LNCAP (cell line): ENCODE data around the gene MCUR1.

ENCODE experiments used
- TF ChIP-seq, protein P1 (sequence below): fragments of 450-650 bp; IDR thresholded peaks from 2 replicates; pipeline ENCODE4 v1.5.1; 2017; ENCODE audit warnings: mild to moderate bottlenecking

Gene MCUR1

DNA sequence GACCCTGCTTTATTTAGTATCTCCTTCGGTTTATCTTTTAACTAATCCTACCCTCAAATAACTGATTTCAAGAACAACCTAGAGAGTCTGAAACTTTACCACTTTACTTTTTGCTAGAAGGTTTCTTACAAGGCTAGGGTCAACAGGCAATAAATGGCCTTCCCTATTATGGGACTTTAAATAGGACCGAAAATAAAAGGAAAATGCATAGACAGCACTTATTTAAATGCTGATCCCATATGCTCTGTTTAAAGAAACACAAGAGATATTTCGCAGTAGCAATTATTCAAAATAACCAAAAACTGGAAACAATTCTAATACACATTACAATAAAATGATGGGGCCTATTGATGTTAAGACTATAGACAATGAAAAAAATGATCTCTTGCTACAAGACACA is 13.7 kb downstream of the MCUR1 start:
- TF ChIP-seq, protein P1, sequence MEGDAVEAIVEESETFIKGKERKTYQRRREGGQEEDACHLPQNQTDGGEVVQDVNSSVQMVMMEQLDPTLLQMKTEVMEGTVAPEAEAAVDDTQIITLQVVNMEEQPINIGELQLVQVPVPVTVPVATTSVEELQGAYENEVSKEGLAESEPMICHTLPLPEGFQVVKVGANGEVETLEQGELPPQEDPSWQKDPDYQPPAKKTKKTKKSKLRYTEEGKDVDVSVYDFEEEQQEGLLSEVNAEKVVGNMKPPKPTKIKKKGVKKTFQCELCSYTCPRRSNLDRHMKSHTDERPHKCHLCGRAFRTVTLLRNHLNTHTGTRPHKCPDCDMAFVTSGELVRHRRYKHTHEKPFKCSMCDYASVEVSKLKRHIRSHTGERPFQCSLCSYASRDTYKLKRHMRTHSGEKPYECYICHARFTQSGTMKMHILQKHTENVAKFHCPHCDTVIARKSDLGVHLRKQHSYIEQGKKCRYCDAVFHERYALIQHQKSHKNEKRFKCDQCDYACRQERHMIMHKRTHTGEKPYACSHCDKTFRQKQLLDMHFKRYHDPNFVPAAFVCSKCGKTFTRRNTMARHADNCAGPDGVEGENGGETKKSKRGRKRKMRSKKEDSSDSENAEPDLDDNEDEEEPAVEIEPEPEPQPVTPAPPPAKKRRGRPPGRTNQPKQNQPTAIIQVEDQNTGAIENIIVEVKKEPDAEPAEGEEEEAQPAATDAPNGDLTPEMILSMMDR = no peak

GRCh38 chr6:13796781-13797180 is 17.6 kb downstream of the MCUR1 start:
- TF ChIP-seq, protein P1 = no peak

GRCh38 chr6:13795041-13795750 is 19.2 kb downstream of the MCUR1 start:
- TF ChIP-seq, protein P1 = peak; percentile 87

- TF ChIP-seq, protein P1 = no peak
Observed at GRCh38 chr6:13794184-13794583, 20.2 kb downstream of the MCUR1 start.

DNA sequence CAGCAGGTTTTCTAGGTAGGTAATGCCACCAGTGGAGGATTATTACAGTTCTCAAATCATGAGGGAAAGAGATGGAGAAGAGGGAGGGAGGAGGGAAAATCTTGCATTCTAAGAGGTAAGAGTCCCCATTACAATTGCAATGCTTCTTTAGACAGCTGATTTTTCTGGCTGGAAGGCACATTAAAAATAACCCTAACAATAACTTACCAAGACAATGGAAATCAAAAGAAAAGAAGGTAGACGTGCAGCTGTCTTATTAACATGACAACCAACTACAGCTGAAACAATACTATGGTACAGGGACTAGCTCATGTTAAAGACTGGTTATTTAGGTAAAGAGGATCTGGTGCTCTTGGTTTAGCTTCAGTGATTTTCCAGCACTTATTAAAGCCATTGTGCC is 24.6 kb downstream of the MCUR1 start:
- TF ChIP-seq, protein P1 = no peak

- TF ChIP-seq, protein P1 = no peak
Observed at GRCh38 chr6:13788820-13789219, 25.5 kb downstream of the MCUR1 start.

GRCh38 chr6:13787137-13787536 is 27.2 kb downstream of the MCUR1 start:
- TF ChIP-seq, protein P1 = no peak

DNA sequence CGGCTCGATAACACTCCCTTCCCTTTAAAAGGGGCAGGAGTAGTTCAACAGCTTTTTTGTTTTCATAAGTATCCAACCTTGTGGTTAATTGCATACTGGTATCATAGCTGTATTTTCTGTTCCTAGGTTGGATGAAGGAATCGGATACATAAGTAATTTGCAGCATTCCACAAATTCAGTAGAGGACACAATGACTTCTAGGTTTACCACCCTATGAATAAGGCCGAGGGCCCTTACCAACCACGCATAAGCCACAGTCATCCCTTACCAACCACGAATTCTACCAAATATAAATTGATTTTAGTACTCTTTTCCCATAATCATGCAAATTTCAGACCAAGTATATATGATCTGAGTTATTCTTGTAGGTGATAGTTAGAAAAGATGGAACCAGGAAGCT is 36.3 kb downstream of the MCUR1 start:
- TF ChIP-seq, protein P1 = no peak
